SKM-1 treated with dmso at 0.1 percent for 144 hours (cell line): ENCODE measurements around the gene CCDC171.
"Not testable (repeated sequence)": the region's sequence is repeated elsewhere in the genome, so short reads cannot be mapped to it uniquely, and the experiment has no call there.

Experiments
- DNase-seq: peaks from one replicate; lab custom pipeline; 2025; ENCODE audit not compliant: unreplicated experiment; lab: John Stamatoyannopoulos, UW

CCDC171 gene

DNA sequence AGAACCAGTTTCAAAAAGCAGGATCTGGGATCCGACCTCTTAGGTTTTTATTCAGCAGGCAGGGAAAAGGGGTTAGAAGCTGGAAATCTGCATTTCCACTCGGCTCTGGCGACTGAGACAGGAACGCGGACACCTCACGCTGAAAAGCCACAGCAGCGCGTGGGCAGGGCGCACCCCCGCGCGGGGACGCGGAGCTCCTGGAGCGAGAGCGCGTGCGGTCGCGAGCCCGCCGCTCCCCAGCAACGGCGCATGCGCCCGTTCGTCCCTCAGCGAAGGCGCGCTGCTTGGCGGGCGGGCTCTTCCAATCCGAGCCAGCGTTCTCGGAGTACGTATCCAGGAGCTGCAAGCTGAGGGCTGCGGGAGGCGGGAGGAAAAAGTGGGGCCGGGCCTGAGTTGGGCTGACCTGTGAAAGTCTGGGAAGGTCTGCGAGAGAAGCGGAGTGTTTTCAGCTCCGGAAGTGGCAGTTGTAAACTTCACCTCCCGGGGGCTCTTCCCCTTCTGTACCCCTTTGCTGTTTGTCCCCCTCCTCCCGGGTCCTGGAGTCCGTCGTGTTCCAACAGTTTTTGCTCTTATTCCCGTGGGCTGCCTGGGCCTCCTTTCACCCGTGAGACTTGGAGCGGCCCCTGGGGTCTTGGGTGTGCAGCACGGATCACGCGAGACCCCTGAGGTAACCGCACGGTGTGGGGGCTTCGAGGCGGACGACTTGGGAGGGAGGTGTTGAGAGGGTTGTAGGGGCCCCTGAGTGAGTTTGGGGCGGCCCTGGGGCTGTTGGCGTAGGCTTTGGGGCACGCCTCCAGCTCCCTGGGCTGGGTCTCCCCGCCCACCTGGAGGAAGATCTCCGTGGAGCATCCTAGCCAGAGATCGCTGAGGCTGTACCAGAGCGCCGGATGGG, at the start of gene CCDC171:
TSS of gene CCDC171 (plus strand) at position 408 of the 892 bp plus-strand sequence. CDS start 11,046 bp downstream, outside the sequence.
- peak; percentile 90 for DNase-seq

DNA sequence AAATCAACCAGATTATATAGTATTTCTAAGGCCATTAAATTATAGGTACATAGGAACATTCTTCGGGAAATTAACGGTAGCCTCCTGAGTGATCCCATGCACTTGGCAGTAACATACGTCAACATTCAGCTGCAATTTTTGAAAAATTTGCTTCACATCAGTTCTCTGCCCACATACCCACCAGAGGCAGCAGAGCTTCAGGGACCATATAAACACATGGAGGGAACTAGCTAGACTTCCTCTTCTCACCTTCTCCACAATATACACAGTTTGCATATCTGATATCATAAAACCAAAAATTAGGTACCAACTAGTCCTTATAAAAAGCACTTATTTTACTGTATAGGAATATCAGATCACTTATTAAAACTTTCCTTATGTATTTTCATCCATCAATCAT, 46.9 kb upstream of the CCDC171 start:
- no peak for DNase-seq

DNA sequence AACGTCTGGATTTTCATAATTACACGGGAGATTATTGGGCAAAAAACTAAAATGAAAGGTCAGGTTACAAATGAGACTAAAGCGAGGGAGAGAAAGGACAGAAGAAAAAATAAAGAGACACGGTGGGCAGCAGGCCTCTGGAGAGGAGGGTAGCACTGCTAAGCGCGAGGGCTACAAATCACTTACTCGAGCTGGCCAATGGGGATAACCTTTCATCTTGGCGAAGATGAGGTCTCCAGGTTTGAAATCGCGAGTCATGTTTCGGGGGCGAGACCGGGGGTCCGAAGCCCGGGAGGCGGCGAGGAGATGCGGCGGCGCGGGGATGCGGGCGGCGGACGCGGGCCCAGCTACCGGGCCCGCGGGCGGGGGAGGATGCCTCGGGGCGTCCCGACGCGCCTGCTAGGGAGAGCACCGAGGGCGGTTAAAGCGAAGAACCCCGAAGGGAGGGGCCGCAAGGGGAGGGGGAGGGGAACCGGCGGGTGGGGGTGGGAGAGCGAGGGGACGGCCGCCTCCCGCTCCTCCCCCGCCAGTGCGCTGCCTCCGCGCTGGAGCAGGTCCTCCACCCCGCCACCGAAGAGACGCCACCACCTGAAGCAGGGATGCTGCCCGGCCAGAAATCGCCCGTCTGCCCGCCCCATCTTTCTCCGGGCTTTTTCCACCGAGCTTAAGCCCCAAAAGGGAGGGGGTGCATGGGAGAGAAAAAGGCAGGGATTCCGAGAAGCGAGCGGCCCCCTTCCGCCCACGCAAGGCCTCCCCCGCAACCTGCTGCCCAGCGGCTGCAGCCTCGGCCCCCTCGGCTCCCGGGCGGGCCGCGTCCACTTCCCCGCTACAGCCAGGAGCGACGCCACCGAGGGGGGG, 42.7 kb upstream of the CCDC171 start:
- no peak for DNase-seq

DNA sequence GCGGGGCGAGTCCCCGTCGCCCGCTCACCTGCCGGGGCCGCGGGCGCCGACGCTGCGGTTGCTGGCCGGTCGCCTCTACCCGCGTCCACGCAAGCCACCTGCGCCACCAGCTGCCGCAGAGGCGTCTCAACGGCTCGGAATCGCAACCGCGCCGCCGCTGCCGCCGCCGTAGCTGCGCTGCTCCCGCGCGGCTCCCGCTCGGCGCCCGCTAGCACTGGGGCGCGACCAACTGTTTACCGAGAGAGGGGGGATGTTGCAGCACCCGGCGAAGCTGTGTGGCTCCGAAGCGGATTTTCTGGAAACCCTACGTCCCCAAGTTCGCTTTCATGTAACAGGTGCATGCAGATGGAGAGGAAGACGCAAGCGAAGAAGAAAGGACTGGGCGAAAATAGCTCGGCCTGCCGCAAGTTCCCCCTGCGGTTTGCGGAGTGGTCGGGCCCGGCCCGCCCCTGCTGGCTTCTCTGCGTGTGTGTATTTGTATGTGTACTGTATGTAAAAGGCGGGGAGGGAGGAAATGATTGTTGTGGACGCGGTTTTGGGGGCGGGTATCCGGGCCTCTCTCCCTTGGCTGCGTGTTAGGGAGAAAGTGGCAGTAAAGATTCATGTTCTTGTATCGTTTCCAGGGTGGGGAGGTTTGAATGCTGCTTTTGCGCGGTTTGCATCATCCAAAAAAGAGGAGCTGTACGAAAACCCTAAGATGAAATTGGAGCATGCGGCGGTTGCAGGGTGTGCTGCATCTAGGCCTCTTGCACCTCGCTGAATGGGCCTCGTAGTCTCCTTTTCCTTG, 41.9 kb upstream of the CCDC171 start, which contains the start of gene PSIP1:
TSS of gene PSIP1 (minus strand) at position 182 of the 787 bp plus-strand sequence. CDS start 782 bp downstream, outside the sequence.
- DNase-seq = peak; percentile 82

DNA sequence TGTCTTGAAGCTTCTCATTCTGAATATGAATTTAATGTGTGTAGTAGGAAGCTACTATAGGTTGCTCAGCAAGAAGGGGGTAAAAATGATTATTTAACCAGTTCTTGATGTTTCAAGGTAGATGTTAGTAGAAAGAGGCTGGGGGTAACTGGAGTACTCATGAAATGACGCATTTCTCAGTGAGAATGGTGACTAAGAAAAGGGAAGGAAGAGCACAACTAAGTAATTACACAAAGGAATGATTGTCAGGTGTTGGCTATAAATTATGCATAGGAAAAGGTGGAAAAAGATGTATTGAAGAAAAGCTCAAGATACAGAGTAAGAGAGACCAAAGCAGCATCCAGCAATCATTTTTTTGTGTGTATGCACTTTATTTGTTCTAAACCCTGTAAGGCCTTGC, 40.6 kb upstream of the CCDC171 start:
- no peak for DNase-seq

DNA sequence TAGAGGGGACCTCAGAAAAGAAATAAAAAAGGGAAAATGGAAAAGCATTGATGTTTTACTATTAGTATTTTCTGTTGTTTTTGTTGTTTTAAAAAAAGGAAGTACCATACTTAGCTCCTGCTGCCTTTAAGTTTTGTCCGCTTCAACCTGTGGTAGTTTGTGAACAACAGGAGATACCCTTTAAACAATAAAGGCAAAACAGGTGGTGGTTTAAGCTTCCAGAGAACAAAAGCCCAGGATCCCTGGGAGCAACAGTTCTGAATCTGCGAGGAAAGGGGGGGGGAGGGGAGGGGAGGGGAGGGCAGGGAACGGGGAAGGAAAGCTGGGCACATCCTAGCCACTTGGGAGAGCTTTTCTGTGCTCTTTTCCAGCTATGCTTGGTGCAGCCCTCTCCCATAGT, 40.0 kb upstream of the CCDC171 start:
- DNase-seq = no peak

DNA sequence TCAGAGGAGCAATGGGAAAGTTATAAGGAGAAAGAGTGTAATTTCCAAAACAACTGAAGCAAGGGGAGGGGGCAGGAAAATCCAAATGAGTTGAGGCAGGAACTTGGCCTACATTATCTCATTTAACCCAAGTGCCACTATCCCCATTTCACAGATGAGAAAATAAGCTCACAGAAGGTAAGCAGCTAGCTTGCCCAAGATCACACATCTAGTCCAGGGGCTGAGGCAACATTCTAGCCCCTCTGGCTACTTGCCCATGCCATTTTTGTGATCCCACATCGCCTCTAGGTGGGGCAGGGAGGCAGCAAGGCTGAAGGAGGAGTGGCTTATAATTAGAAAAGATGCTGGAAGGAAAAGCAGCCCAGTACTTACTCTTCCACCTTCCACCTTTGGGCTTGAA, 39.5 kb upstream of the CCDC171 start:
- DNase-seq = peak; percentile 9

DNA sequence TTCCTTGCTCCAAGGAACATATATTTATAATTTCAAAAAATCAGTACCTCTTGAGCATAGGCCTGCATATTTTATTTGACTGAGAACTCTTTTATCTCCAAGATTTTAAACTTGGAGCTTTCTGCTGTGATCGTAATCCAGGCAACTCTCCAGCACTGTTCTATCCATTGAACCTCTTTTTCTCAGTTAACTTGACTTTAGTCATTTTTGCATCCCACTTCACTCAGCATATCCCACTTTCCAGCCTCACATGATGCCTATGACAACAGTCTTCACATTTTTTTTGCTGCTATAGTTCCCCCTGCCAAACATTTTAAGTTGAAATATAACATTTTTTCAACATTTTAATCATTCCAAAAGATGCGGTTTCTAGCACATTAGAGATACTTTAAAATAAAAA, 33.0 kb upstream of the CCDC171 start:
- DNase-seq = no peak

DNA sequence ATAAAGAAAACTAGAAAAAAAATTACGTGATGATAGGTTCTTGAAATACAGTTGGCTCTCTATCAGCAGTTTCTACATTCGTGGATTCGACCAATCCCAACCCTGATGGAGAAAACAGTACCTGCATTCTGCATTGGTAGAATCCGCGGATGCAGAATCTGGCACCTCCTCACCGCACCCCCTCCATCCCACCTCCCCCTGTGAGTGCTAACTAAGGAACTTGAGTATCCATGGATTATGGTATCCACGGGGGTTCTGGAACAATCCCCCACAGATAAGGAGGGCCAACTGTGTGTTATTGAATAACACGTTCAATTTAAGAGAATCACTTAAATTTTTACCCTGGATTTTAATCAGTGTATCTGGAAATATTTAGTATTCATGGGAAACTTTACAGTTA, 31.6 kb upstream of the CCDC171 start:
- no peak for DNase-seq

DNA sequence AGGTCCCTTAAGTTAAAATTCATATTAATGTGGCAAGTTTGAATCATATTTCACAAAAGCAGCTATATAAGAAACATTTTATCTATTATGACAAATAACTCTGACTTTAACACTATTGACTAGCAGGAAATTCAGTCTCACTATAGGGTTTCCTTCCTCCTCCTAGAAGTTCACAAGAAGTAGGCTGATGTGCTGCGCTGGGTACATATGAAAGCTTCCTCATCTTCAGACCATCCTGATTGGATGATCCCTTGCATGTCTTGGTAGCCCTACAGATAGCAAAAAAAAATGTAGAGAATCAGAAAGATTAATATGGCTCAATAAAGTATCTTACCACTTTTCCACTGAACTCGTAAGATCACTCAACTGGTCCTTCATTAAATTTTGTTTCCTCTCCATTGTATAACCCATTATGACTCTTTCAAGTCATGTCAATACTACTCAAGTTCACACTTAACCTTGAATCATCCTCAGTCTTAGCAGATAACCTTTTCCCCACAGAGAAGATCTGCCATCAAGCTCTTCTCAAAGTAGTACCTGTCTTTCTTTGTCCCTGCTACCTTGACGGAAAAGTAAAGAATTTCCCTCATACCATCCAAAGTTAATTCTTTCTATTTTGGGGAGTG, 30.6 kb upstream of the CCDC171 start:
- no peak for DNase-seq

DNA sequence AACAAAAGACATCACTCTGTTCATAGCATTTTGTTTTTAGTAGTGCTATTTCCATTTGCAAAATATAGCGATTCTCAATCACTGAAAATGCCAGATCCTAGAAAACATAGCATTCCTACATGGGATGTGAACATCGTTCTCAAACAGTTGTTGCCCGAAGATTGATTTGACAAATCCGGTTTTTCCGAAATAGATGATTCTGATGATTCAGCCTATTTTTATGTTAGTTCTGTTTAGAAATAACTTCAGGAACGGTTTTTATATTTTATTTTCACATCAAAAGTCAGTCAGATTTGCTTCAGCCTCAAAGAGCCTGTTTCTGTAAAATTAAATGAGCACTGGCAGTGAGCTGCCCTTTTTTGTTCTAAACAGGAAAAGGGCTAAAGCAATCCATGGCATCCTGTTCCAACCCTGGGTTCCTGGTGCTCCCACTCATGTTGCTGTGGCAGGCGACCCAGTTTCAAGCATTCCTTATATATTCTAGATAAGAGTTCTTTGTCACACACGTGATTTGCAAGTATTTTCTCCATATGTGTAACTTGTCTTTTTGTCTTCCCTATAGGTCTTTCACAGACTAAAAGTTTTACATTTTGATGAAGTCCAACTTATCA, 27.9 kb upstream of the CCDC171 start:
- DNase-seq = no peak

DNA sequence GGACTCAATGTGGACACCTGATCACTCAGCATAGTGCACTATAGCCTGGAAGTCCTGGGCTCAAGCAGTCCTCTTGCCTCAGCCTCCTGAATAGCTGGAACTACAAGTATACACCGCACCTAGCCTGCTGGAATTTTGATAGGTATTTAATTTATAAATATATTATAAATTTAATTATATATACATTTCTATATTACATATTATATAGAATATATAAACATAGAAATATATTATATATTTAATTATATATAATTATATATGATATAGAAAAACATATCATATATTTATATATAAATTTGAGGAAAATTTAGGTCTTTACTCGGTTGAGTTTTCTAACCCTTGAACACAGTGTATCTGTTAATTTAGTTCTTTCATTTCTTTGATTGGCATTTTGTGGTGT, 26.9 kb upstream of the CCDC171 start:
- no peak for DNase-seq

DNA sequence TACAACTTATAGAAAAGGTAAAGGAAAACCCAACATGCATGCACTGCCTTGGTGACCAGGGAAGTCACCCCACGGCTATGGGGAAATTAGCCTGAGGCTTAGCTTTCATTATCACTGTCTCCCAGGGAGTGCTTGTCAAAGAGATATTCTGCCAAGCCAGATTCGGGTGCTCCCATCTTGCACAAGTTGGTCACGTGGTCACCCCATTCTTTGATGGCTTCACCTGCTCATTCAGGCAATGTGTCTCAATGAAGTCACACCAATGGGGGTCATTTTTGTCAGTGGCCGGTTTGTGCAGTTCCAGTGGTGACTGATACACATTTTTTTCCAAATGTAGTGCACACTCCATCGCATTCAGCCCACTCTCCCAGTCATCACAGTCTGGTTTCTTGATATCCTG, 25.8 kb upstream of the CCDC171 start:
- not testable (repeated sequence) for DNase-seq

DNA sequence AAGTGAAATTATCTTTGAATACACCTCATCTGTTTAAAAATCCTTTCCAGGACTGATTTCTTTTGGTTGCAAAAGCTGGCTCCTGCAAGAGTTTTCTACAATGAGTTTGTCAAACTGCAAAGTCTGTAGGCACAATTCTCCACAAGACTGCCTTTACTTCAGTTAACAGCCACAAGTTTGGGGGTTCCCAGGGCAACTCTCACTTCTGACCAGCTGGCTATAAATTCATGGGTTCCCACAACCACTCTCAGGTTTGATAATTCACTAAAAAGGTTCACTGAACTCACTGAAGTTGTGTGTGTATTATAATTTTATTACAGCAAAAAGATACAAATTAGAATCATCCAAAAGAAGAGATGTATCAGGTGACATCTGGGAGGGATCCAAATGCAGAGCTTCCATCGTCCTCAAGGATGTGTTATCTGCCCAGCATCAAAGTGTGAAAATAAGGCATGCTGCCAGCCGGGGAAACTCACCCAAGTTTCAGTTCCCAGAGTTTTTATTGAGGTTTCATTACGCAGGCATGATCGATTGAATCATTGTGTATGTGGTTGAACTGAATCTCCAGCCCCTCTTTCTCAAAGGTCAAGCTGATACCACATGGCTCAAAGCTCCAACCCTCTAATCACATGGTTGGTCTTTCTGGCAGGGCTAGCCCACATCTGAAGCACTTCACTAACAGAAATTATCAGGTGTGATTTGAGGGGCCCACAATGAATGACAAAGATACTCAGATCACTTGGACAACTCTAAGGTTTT, 23.1 kb upstream of the CCDC171 start:
- no peak for DNase-seq

DNA sequence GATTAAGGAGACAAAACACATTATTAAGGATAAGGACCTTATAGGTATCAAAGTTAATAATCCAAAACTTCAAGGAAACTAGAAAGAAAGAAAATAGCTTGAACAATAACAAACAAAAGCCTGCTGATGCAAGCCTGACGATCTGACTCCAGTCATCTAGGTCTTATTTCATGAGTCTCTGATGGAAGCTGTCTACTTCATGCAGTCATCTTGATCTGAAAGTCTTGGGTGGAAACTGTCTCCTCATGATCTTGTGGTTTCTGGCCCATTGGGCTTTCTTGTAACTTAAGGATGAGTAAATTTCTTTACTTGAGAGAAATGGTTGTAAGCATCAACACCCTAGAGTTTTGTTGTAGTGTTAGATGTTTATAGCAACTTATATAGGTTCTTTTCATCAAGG, 21.5 kb upstream of the CCDC171 start:
- DNase-seq = no peak

DNA sequence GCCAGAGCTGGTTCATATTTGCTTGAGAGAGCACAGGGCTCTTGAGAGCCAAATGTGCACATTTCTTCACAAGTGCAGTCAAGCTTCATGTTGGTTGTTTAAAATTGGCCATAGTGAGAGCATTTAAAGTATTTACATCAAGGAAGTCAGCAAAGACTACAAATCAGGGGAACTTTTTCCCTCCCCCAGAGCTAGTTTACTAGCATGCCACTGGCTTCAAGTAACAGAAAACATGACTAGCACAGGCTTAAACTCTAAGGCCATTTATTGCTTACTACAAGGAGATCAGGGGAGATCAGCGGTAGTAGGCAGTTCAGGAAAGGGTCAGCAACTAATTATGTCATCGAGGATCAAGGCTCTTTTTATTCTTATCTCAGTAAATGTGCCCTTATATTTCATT, 11.0 kb upstream of the CCDC171 start:
- no peak for DNase-seq

DNA sequence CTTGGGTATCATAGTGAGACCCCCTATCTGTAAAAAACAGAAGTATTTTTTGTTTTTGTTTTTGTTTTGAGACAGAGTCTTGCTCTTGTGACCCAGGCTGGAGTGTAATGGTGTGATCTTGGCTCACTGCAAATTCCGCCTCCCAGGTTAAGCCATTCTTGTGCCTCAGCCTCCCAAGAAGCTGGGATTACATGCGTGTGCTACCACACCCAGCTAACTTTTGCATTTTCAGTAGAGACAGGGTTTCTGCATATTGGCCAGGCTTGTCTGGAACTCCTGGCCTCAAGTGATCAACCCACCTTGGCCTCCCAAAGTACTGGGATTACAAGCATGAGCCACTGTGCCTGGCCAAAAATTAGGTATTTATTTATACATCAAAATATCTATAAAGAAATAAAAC, 10.2 kb upstream of the CCDC171 start:
- no peak for DNase-seq

DNA sequence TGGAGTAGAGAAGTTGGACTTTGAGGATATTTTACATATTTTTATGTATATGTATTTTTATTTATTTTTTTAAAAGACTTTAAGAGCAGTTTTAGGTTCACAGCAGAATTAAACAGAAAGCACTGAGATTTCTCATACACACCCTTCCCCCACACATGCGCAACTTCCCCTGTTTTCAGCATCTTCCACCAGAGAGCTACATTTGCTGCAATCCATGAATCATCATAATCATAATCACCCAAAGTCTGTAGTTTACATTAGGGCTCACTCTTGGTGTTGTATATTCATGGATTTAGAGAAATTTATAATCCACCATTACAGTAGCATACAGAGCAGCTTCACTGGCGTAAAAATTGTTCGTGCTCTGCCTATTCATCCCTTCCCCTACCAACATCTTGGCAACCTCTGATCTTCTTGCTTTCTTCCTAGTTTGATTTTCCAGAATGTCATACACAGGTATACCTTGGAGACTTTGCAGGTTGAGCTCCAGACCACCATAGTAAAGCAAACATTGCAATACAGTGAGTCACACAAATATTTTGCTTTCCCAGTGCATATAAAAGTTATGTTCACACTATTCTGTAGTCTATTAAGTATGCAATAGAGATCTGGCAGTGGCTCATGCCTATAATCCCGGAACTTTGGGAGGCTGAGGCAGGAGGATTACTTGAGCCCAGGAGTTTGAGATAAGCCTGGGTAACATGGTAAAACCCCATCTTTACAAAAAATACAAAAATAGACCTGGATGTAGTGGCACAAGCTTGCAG, 9.6 kb upstream of the CCDC171 start:
- no peak for DNase-seq

DNA sequence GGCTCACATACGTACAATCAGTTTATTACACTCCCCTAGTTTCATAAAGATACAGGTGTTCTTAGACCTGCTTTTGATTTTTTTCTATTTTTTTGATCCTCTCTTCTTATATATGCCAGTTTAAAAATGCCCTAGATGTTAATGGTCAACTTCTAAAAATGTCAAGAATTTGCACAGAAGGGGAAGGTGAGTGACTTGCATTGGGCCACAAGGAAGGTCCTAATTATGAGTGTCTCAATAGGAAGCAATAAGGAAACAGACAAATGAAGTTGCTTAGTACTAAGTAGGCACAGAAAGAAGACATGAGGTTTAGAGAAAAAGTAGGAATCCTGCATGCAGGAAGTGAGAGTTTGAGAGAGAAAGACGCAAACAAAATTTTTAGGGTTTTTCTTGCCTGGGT, 3.2 kb upstream of the CCDC171 start:
- DNase-seq = peak; percentile 41
